Gastrocnemius medialis (tissue), 4 donors: ENCODE data around the gene ZNF407. TPM values are rescaled to one million over a fixed set of nuclear protein-coding genes. Genes with fewer than 3 reads are reported as not detected.

Experiments
- ATAC-seq, 2 donors: fragments of 150-250 bp; one replicate each; pipeline ENCODE4 v1.9.1; 2016
- DNase-seq, 2 donors: peaks; one replicate each; pipeline ENCODE4 v3.0.0-alpha.2; 2019
- H3K27ac ChIP-seq, 4 donors: fragments of 200-600 bp; sonication (generic); 1 replicate in 1 of 4; 2 replicates in 3 of 4; pipeline ENCODE4 v1.5.1; 2016 to 2018; ENCODE audit warnings: mild to moderate bottlenecking in 2 of 4, moderate library complexity in 1 of 4
- H3K27me3 ChIP-seq, 3 donors: fragments of 200-600 bp; sonication (generic) in 2 of 3; 1 replicate in 1 of 3; 2 replicates in 2 of 3; pipeline versions ENCODE4 v1.5.1 to v1.6.0; 2016 to 2019; ENCODE audit warnings: mild to moderate bottlenecking in 1 of 3, moderate library complexity in 1 of 3
- H3K36me3 ChIP-seq, 2 donors: fragments of 200-600 bp; sonication (generic) in 1 of 2; one replicate each; pipeline ENCODE4 v1.5.1; 2017 to 2018
- H3K4me1 ChIP-seq, 2 donors: fragments of 200-600 bp; sonication (generic) in 1 of 2; one replicate each; pipeline ENCODE4 v1.5.1; 2016 to 2017; ENCODE audit warnings: mild to moderate bottlenecking in 2 of 2
- H3K4me3 ChIP-seq, 4 donors: fragments of 200-600 bp; sonication (generic) in 3 of 4; 1 replicate in 1 of 4; 2 replicates in 3 of 4; pipeline ENCODE4 v1.5.1; 2016 to 2019; ENCODE audit warnings: mild to moderate bottlenecking in 2 of 4
- H3K9me3 ChIP-seq, 3 donors: fragments of 200-600 bp; sonication (generic) in 2 of 3; 1 replicate in 1 of 3; 2 replicates in 2 of 3; pipeline ENCODE4 v1.5.1; 2016 to 2019
- POLR2A ChIP-seq, 2 donors: fragments of 450-650 bp; IDR thresholded peaks; one replicate each; pipeline ENCODE4 v1.6.1; 2017; ENCODE audit warnings: antibody characterized with exemption in 2 of 2, mild to moderate bottlenecking in 2 of 2, moderate library complexity in 2 of 2
- in situ Hi-C, 4 donors: fragments of 200-750 bp; cut with MboI; loops; one replicate each; pipeline versions ENCODE4 v1.15.0 to v1.8.0; 2017; ENCODE audit warnings: low sequenced_read_pairs in 4 of 4
- intact Hi-C: fragments of 100-400 bp; cut with DNase I; formaldehyde crosslinking; loops from one replicate; pipeline ENCODE4 v1.15.1; 2023; ENCODE audit warnings: low total_unique reads
- total RNA-seq, 4 donors: library from RNA; depleted of rRNA; stranded (reverse); fragments of >200 nt; gene quantifications; one replicate each; pipeline versions ENCODE4 v1.1.0 to v1.2.3, GENCODE V29; 2016
- TF ChIP-seq, protein P1 (sequence below), 5 experiments: fragments of 450-650 bp in 3 of 5; fragments of 200-600 bp in 2 of 5; sonication (generic) in 2 of 5; IDR thresholded peaks in 4 of 5; conservative IDR thresholded peaks in 1 of 5; 1 replicate in 4 of 5; 2 replicates in 1 of 5; pipeline ENCODE4 v1.5.1; 2016 to 2019; ENCODE audit warnings: antibody characterized with exemption in 5 of 5, mild to moderate bottlenecking in 3 of 5, moderate library complexity in 3 of 5

The ZNF407 gene
- total RNA-seq, 4 donors from 2014 or later, result 5.9 to 11.4 (median 9.2) TPM

DNA sequence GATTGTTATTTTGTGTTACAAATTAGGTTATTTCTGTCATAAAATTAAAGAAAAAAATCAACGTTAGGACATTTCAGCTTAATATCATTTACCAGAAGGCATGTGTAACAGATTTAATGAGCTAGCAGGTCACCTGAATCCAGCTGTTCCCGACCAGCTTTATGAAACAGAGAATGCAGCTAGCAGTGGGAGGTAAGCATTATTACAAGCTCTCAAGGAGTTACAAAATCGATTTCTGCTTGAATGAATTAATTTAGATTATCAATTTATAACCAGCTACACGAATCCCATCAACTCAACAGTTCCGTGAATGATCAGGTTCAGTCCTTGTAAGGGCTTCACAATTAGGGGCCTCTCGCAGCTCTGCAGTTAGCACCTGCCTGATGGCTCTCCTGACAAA, 399.3 kb downstream of the ZNF407 start:
- no peak for ATAC-seq
- in situ Hi-C loops, result no loop called here

DNA sequence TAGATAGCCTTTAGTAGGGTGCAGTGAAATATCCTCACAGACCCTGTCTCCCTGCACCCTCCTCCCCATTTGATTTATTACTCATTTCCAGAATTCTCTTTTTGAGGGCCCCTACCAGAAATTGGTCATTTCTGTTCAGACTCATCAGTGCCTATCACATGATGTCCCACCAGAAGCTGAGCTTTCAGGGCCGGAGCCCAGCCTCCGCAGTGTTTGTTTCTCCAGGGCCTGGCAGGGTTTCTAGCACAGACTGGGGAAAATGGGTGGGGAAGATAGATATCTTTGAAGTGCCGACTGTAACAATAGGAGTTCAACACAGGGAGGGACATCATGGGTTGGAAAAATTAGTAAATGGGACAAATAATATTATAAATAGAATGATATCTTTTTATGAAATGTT, 403.2 kb downstream of the ZNF407 start:
- H3K4me3 ChIP-seq, result no peak overlapping the region
- ATAC-seq, result no peak
- intact Hi-C loops, result loop anchor here (10.0 kb wide), 1 partner anchor 106 kb away; no protein-coding TSS in a partner anchor
- in situ Hi-C loops, result no loop called here
- TF ChIP-seq POLR2A (IDR thresholded peaks at IDR 0.05), result no peak
- TF ChIP-seq, protein P1, sequence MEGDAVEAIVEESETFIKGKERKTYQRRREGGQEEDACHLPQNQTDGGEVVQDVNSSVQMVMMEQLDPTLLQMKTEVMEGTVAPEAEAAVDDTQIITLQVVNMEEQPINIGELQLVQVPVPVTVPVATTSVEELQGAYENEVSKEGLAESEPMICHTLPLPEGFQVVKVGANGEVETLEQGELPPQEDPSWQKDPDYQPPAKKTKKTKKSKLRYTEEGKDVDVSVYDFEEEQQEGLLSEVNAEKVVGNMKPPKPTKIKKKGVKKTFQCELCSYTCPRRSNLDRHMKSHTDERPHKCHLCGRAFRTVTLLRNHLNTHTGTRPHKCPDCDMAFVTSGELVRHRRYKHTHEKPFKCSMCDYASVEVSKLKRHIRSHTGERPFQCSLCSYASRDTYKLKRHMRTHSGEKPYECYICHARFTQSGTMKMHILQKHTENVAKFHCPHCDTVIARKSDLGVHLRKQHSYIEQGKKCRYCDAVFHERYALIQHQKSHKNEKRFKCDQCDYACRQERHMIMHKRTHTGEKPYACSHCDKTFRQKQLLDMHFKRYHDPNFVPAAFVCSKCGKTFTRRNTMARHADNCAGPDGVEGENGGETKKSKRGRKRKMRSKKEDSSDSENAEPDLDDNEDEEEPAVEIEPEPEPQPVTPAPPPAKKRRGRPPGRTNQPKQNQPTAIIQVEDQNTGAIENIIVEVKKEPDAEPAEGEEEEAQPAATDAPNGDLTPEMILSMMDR (IDR thresholded peaks at IDR 0.05 in 4 of 5, conservative IDR thresholded peaks at IDR 0.05 in 1 of 5), result no peak
- no peaks in the 10 kb centered on the region for H3K27me3 ChIP-seq
- no peak for DNase-seq
- H3K36me3 ChIP-seq, result no peaks in the 10 kb centered on the region
- H3K4me1 ChIP-seq, result no peaks in the 10 kb centered on the region
- no peak overlapping the region for H3K27ac ChIP-seq
- H3K9me3 ChIP-seq, result no peaks in the 10 kb centered on the region

More for the DNA sequence above, 399.3 kb downstream of the ZNF407 start:
- TF ChIP-seq POLR2A (IDR thresholded peaks at IDR 0.05), result no peak
- TF ChIP-seq, protein P1 (IDR thresholded peaks at IDR 0.05 in 4 of 5, conservative IDR thresholded peaks at IDR 0.05 in 1 of 5), result no peak
- intact Hi-C loops, result no loop called here
- Histone ChIP-seq H3K4me1 (no peaks in the 10 kb centered on the region), H3K27me3 (no peaks in the 10 kb centered on the region), H3K9me3 (no peaks in the 10 kb centered on the region), H3K27ac (no peak overlapping the region), H3K4me3 (no peak overlapping the region), H3K36me3 (no peaks in the 10 kb centered on the region)
- DNase-seq, result no peak

DNA sequence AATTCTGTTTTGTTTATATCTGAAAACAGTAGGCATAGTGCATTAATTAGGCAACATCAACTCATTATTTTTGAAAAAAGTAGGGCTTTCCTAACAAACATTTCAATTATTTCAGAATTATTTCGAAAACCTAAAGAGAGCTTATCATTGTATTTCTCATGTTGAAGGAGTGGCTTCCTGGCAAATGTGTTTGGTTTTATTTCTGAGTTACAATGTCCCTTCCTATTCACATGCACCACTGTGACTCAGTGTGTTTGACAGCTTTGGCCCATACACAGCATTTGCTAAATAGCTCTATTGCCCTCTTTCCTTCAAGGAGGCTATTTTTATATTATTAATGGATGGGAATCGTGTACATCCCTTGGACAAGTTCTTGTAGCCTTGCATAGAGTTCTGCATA, 405.4 kb downstream of the ZNF407 start:
- no peaks in the 10 kb centered on the region for H3K27me3 ChIP-seq
- no peak overlapping the region for H3K4me3 ChIP-seq
- TF ChIP-seq POLR2A (IDR thresholded peaks at IDR 0.05), result no peak
- TF ChIP-seq, protein P1 (IDR thresholded peaks at IDR 0.05 in 4 of 5, conservative IDR thresholded peaks at IDR 0.05 in 1 of 5), result no peak
- H3K36me3 ChIP-seq, result no peaks in the 10 kb centered on the region
- no peaks in the 10 kb centered on the region for H3K9me3 ChIP-seq
- no peaks in the 10 kb centered on the region for H3K4me1 ChIP-seq
- DNase-seq (no peak), ATAC-seq (peak in 1 of 2 donors; percentile 52)
- intact Hi-C loops, result loop anchor here (10.0 kb wide), 1 partner anchor 108 kb away; no protein-coding TSS in a partner anchor
- no peak overlapping the region for H3K27ac ChIP-seq
- in situ Hi-C loops, result no loop called here

DNA sequence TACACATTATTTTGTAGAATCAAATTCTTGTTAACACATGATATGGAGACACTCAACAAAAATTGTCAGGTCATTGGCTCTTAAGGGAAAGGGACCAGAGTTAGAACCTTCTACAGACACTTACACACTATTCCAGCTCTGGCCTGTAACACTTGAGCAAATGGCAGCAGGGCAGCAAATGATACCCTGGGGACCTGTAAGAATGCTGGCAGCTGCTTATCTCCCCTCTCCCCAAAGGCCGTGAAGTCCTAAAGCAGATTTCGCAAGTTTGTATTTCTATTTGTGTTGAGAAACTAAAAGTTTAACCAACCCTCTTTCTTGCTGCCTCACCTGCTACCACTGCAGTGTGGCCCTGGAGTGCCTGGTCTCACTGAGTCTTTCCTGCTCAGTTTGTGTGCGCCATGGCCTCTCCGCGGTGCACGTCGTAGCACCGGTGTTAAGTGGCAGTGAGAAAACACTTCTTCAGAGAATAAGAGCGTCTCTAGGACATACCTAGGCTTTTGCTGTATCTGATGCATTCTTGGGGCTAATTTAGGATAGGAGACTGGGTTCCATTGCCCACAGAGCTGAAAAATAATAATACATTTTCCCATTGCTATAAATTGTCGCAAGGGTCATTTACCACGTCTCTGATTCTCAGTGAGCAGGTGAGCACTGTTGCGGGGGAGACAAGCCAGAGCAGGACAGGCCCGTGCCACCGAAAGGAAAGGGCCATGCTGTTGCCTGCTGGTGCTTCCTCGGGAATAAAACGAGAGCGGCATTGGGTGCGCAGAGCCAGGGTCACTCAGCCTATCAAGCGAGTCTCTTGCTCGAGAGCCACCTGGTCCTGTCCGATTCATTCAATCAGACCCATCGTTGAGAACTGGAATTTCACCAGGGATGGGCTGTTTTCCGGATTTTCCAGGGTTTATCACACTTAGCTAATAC, 406.4 kb downstream of the ZNF407 start:
- intact Hi-C loops, result loop anchor here (10.0 kb wide), 1 partner anchor 109 kb away; no protein-coding TSS in a partner anchor
- Histone ChIP-seq H3K36me3 (no peaks in the 10 kb centered on the region), H3K4me3 (no peak overlapping the region), H3K27ac (no peak overlapping the region), H3K27me3 (no peaks in the 10 kb centered on the region), H3K9me3 (no peaks in the 10 kb centered on the region), H3K4me1 (no peaks in the 10 kb centered on the region)
- no peak for TF ChIP-seq POLR2A (IDR thresholded peaks at IDR 0.05)
- TF ChIP-seq, protein P1 (IDR thresholded peaks at IDR 0.05 in 4 of 5, conservative IDR thresholded peaks at IDR 0.05 in 1 of 5), result no peak
- in situ Hi-C loops, result no loop called here
- ATAC-seq, result no peak
- DNase-seq, result no peak
